ENCODE results near the gene SLC10A7.

DNA sequence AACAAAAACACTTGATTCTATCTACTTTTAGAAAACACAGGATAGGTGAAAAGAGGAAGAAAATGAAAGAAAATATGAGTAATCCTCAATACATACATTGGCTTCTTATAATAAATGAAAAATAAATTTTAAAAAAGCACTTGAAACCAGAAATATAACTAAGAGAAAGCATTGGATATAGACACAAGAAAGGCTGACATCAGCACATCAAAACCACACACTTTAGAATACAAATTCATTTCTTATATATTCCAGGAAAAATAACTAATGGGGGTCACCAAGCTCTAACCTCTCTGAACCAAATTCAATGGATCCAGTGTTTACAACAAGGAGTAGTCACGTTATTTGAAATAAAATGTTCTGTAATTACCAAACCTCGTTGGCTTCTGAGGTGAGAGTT lies 173.9 kb downstream of the SLC10A7 start:
- TF ChIP-seq, protein P1, sequence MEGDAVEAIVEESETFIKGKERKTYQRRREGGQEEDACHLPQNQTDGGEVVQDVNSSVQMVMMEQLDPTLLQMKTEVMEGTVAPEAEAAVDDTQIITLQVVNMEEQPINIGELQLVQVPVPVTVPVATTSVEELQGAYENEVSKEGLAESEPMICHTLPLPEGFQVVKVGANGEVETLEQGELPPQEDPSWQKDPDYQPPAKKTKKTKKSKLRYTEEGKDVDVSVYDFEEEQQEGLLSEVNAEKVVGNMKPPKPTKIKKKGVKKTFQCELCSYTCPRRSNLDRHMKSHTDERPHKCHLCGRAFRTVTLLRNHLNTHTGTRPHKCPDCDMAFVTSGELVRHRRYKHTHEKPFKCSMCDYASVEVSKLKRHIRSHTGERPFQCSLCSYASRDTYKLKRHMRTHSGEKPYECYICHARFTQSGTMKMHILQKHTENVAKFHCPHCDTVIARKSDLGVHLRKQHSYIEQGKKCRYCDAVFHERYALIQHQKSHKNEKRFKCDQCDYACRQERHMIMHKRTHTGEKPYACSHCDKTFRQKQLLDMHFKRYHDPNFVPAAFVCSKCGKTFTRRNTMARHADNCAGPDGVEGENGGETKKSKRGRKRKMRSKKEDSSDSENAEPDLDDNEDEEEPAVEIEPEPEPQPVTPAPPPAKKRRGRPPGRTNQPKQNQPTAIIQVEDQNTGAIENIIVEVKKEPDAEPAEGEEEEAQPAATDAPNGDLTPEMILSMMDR (IDR thresholded peaks at IDR 0.05; ENCODE audit: low read depth, low read length, poor library complexity, severe bottlenecking) = no peak
- no peak for TF ChIP-seq EZH2phosphoT487 (IDR thresholded peaks at IDR 0.05; ENCODE audit: borderline replicate concordance, low read length)

All from DOHH2 (cell line).